GM12892 (cell line): Measurements from ENCODE around the gene NETO1.

ENCODE experiments used
- POLR2AphosphoS5 ChIP-seq: IDR thresholded peaks from 2 replicates; pipeline ENCODE4 v1.6.1; 2011; ENCODE audit warnings: low read depth, low read length, control low read depth
- TAF1 ChIP-seq: IDR thresholded peaks from 2 replicates; pipeline ENCODE4 v1.6.1; 2011; ENCODE audit warnings: low read depth, mild to moderate bottlenecking, control low read depth, low read length, borderline replicate concordance

GRCh38 chr18:72774914-72775313 is 92.9 kb downstream of the NETO1 start:
- TF ChIP-seq POLR2AphosphoS5 = no peak
- no peak for TF ChIP-seq TAF1
